Body of pancreas (tissue), 4 donors: Measurements from ENCODE around the gene PRKG1.

ENCODE experiments used
- POLR2A ChIP-seq, 3 donors: fragments of 450-650 bp; IDR thresholded peaks; one replicate each; pipeline ENCODE4 v1.6.1; 2016; ENCODE audit warnings: antibody characterized with exemption in 3 of 3, mild to moderate bottlenecking in 2 of 3
- TF ChIP-seq, protein P1 (sequence below), 7 experiments: fragments of 450-650 bp in 4 of 7; fragments of 200-600 bp in 3 of 7; sonication (generic) in 3 of 7; IDR thresholded peaks; one replicate each; pipeline ENCODE4 v1.5.1; 2016 to 2019; ENCODE audit warnings: antibody characterized with exemption in 7 of 7

- TF ChIP-seq, protein P1, sequence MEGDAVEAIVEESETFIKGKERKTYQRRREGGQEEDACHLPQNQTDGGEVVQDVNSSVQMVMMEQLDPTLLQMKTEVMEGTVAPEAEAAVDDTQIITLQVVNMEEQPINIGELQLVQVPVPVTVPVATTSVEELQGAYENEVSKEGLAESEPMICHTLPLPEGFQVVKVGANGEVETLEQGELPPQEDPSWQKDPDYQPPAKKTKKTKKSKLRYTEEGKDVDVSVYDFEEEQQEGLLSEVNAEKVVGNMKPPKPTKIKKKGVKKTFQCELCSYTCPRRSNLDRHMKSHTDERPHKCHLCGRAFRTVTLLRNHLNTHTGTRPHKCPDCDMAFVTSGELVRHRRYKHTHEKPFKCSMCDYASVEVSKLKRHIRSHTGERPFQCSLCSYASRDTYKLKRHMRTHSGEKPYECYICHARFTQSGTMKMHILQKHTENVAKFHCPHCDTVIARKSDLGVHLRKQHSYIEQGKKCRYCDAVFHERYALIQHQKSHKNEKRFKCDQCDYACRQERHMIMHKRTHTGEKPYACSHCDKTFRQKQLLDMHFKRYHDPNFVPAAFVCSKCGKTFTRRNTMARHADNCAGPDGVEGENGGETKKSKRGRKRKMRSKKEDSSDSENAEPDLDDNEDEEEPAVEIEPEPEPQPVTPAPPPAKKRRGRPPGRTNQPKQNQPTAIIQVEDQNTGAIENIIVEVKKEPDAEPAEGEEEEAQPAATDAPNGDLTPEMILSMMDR (IDR thresholded peaks at IDR 0.05): no peak
- TF ChIP-seq POLR2A (IDR thresholded peaks at IDR 0.05): no peak
Observed at GRCh38 chr10:51999096-51999495, 924.8 kb downstream of the PRKG1 start.
